HepG2 (cell line): ENCODE measurements around the gene C5orf47. TPM values are rescaled to one million over a fixed set of nuclear protein-coding genes. Genes with fewer than 3 reads are reported as not detected.

ENCODE experiments used
- ATAD3A ChIP-seq: sonication (generic); formaldehyde crosslinking; IDR thresholded peaks from 2 replicates; pipeline ENCODE4 v1.4.0; 2020; ENCODE audit warnings: missing genetic modification reagents
- FOXO4 ChIP-seq: sonication (generic); formaldehyde crosslinking; conservative IDR thresholded peaks from 2 replicates; pipeline ENCODE4 v1.8.1; 2023; ENCODE audit warnings: missing genetic modification reagents
- GZF1 ChIP-seq: sonication (generic); formaldehyde crosslinking; IDR thresholded peaks from 2 replicates; pipeline ENCODE4 v1.5.1; 2020; ENCODE audit warnings: mild to moderate bottlenecking, missing genetic modification reagents
- IRF1 ChIP-seq: sonication (generic); formaldehyde crosslinking; IDR thresholded peaks from 2 replicates; pipeline ENCODE4 v1.4.0; 2020; ENCODE audit warnings: low read depth, mild to moderate bottlenecking, missing genetic modification reagents
- MAX ChIP-seq: IDR thresholded peaks from 2 replicates; pipeline ENCODE4 v1.6.1; 2012; ENCODE audit warnings: inconsistent platforms
- MBNL3 ChIP-seq: fragments of 250-450 bp; sonication (Bioruptor Pico); conservative IDR thresholded peaks from 2 replicates; pipeline ENCODE4 v1.8.0; 2022; ENCODE audit warnings: mild to moderate bottlenecking, inconsistent platforms
- MED8 ChIP-seq: sonication (generic); formaldehyde crosslinking; IDR thresholded peaks from 2 replicates; pipeline ENCODE4 v1.8.1; 2023; ENCODE audit warnings: mild to moderate bottlenecking, missing genetic modification reagents; ENCODE audit not compliant: insufficient replicate concordance
- MIER2 ChIP-seq: IDR thresholded peaks from 2 replicates; pipeline ENCODE4 v1.6.1; 2016; ENCODE audit warnings: missing biosample characterization, missing genetic modification reagents
- POLR2A ChIP-seq, 2 experiments: IDR thresholded peaks; 2 replicates each; pipeline ENCODE4 v1.6.1; 2011; ENCODE audit warnings: low read depth in 2 of 2, low read length in 2 of 2, mild to moderate bottlenecking in 1 of 2, moderate library complexity in 1 of 2; ENCODE audit not compliant: insufficient read depth in 1 of 2
- RARA ChIP-seq: IDR thresholded peaks from 2 replicates; pipeline ENCODE4 v1.6.1; 2016; ENCODE audit warnings: missing genetic modification reagents, missing compliant biosample characterization
- RXRA ChIP-seq: sonication (generic); formaldehyde crosslinking; IDR thresholded peaks from 2 replicates; pipeline ENCODE4 v1.5.1; 2020; ENCODE audit warnings: missing genetic modification reagents
- SALL1 ChIP-seq: sonication (generic); formaldehyde crosslinking; IDR thresholded peaks from 2 replicates; pipeline ENCODE4 v1.8.0; 2022; ENCODE audit warnings: mild to moderate bottlenecking, missing genetic modification reagents
- SIN3B ChIP-seq: fragments of 150-350 bp; IDR thresholded peaks from 2 replicates; pipeline ENCODE4 v1.6.1; 2014; ENCODE audit warnings: low read length
- TEF ChIP-seq: sonication (generic); formaldehyde crosslinking; IDR thresholded peaks from 2 replicates; pipeline ENCODE4 v1.5.0; 2020; ENCODE audit warnings: missing genetic modification reagents
- U2AF2 ChIP-seq: fragments of 200-400 bp; formaldehyde crosslinking; IDR thresholded peaks from 2 replicates; pipeline ENCODE4 v1.6.1; 2017; ENCODE audit warnings: low read depth, mild to moderate bottlenecking, low read length
- ZFP91 ChIP-seq: sonication (generic); formaldehyde crosslinking; IDR thresholded peaks from 2 replicates; pipeline ENCODE4 v1.9.0; 2022; ENCODE audit warnings: missing genetic modification reagents, mild to moderate bottlenecking, borderline replicate concordance
- ZFX ChIP-seq: sonication (generic); formaldehyde crosslinking; IDR thresholded peaks from 2 replicates; pipeline ENCODE4 v1.4.0; 2020; ENCODE audit warnings: mild to moderate bottlenecking, low read depth, missing genetic modification reagents, moderate library complexity
- ZFYVE20 ChIP-seq: sonication (generic); formaldehyde crosslinking; IDR thresholded peaks from 2 replicates; pipeline ENCODE4 v1.8.0; 2023; ENCODE audit warnings: low read depth, mild to moderate bottlenecking, moderate library complexity, missing genetic modification reagents, borderline replicate concordance
- ZNF275 ChIP-seq: sonication (generic); formaldehyde crosslinking; IDR thresholded peaks from 2 replicates; pipeline ENCODE4 v1.8.0; 2022; ENCODE audit warnings: missing genetic modification reagents, mild to moderate bottlenecking, inconsistent platforms, borderline replicate concordance
- ZNF329 ChIP-seq: sonication (generic); formaldehyde crosslinking; IDR thresholded peaks from 2 replicates; pipeline ENCODE4 v1.9.0; 2021; ENCODE audit warnings: low read depth, mild to moderate bottlenecking, missing genetic modification reagents
- ZNF451 ChIP-seq: sonication (generic); formaldehyde crosslinking; IDR thresholded peaks from 2 replicates; pipeline ENCODE4 v1.5.0; 2020; ENCODE audit warnings: mild to moderate bottlenecking, missing genetic modification reagents
- ZNF562 ChIP-seq: sonication (generic); formaldehyde crosslinking; IDR thresholded peaks from 2 replicates; pipeline ENCODE4 v1.8.0; 2022; ENCODE audit warnings: missing genetic modification reagents, borderline replicate concordance
- ZNF782 ChIP-seq: sonication (generic); formaldehyde crosslinking; IDR thresholded peaks from 2 replicates; pipeline ENCODE4 v1.4.0; 2020; ENCODE audit warnings: missing genetic modification reagents, mild to moderate bottlenecking, borderline replicate concordance
- ZNF816 ChIP-seq: sonication (generic); formaldehyde crosslinking; IDR thresholded peaks from 2 replicates; pipeline ENCODE4 v1.8.0; 2022; ENCODE audit warnings: missing genetic modification reagents, mild to moderate bottlenecking, borderline replicate concordance
- polyA plus RNA-seq, 8 experiments: library from polyadenylated mRNA; depleted of rRNA in 3 of 8; stranded (reverse) in 7 of 8; unstranded in 1 of 8; fragments of >200 nt; fragmentation: Illumina TruSeq in 4 of 8; extraction: Trizol in 4 of 8; gene quantifications; 2 replicates each; pipeline versions ENCODE4 v1.2.1 to v1.2.3, GENCODE V29; 2011 to 2016; ENCODE audit warnings: low read depth in 4 of 8, missing spikeins in 1 of 8, mixed read lengths in 1 of 8; ENCODE audit not compliant: insufficient read depth in 1 of 8
- total RNA-seq, 5 experiments: library from RNA; depleted of rRNA; stranded (reverse); fragments of >200 nt; fragmentation: Illumina TruSeq; extraction: Trizol; gene quantifications; 2 replicates each; pipeline ENCODE4 v1.2.3, GENCODE V29; 2016; ENCODE audit warnings: low read depth in 1 of 5

Gene C5orf47
- total and polyA plus RNA-seq, 2 of the 13 experiments (the other 11 are each of a cell fraction or from before 2014, with no cell fraction given) = not detected

GRCh38 chr5:174045470-174046025, 56.6 kb downstream of the C5orf47 start, which contains the start of gene NSG2 (continued):
- TF ChIP-seq ZFP91 (CRISPR knock-in tag) (peak; percentile 60), MIER2 (peak; percentile 99), ZNF329 (no peak), SIN3B (no peak), ATAD3A (CRISPR knock-in tag) (peak; percentile 62; the same call in 1 of the 2 replicates), ZNF275 (no peak), U2AF2 (no peak), GZF1 (CRISPR knock-in tag) (no peak), MBNL3 (CRISPR knock-in tag) (no peak), ZNF562 (CRISPR knock-in tag) (no peak), FOXO4 (CRISPR knock-in tag) (no peak), POLR2A (IDR thresholded peaks at IDR 0.05; ENCODE audit: insufficient read depth in 1 of 2, low read depth in 2 of 2, low read length in 2 of 2) (no peak), TEF (CRISPR knock-in tag) (no peak), SALL1 (CRISPR knock-in tag) (peak; percentile 77), RARA (CRISPR knock-in tag) (peak; percentile 47; the same call in 1 of the 2 replicates), RXRA (CRISPR knock-in tag) (peak; percentile 23; the same call in 1 of the 2 replicates), ZNF451 (no peak), ZNF782 (CRISPR knock-in tag) (0 out of 2 replicates have a peak, but pooled peaks have one; percentile 65), ZFYVE20 (CRISPR knock-in tag) (no peak), MED8 (no peak), ZFX (CRISPR knock-in tag) (peak; percentile 25; the same call in 1 of the 2 replicates), IRF1 (no peak), MAX (peak; percentile 63; the same call in 1 of the 2 replicates), ZNF816 (CRISPR knock-in tag) (no peak)
